Osteocyte (in vitro differentiated cells): ENCODE data around the gene NTNG1. TPM values are rescaled to one million over a fixed set of nuclear protein-coding genes. Genes with fewer than 3 reads are reported as not detected.

Experiments
- DNase-seq: peaks from one replicate; pipeline ENCODE4 v3.0.0; 2021; ENCODE audit warnings: mixed read lengths; ENCODE audit not compliant: unreplicated experiment; ENCODE audit errors: extremely low spot score
- H3K27ac Mint-ChIP-seq: one replicate; pipeline ENCODE4 v1.8.0; 2021; ENCODE audit warnings: mild to moderate bottlenecking, mixed read lengths; ENCODE audit not compliant: unreplicated experiment
- H3K27me3 Mint-ChIP-seq: one replicate; pipeline ENCODE4 v1.8.0; 2021; ENCODE audit warnings: mixed read lengths; ENCODE audit not compliant: unreplicated experiment
- H3K36me3 Mint-ChIP-seq: one replicate; pipeline ENCODE4 v1.8.0; 2021; ENCODE audit warnings: mixed read lengths; ENCODE audit not compliant: unreplicated experiment
- H3K4me1 Mint-ChIP-seq: one replicate; pipeline ENCODE4 v1.8.0; 2021; ENCODE audit warnings: mixed read lengths; ENCODE audit not compliant: unreplicated experiment
- H3K4me3 Mint-ChIP-seq: one replicate; pipeline ENCODE4 v1.8.0; 2021; ENCODE audit warnings: mild to moderate bottlenecking, moderate library complexity, mixed read lengths; ENCODE audit not compliant: unreplicated experiment
- H3K9me3 Mint-ChIP-seq: one replicate; pipeline ENCODE4 v1.8.0; 2021; ENCODE audit warnings: mixed read lengths; ENCODE audit not compliant: unreplicated experiment
- CTCF ChIP-seq: fragments of 200-600 bp; sonication (generic); IDR thresholded peaks from 2 replicates; pipeline ENCODE4 v1.5.0; 2021; ENCODE audit warnings: antibody characterized with exemption, mild to moderate bottlenecking, moderate library complexity
- total RNA-seq: library from RNA; stranded (reverse); gene quantifications from 2 replicates; pipeline ENCODE4 v1.2.1, GENCODE V29; 2021

The NTNG1 gene
- total RNA-seq, 1 donor from 2014 or later: not detected

- DNase-seq: no peak
- no peaks in the 10 kb centered on the region for H3K9me3 Mint-ChIP-seq
- H3K4me1 Mint-ChIP-seq: no peaks in the 10 kb centered on the region
- H3K36me3 Mint-ChIP-seq: no peaks in the 10 kb centered on the region
- no peak overlapping the region for H3K27ac Mint-ChIP-seq
- TF ChIP-seq CTCF: no peak
- peaks cover 3% of the 10 kb centered on the region for H3K27me3 Mint-ChIP-seq
- H3K4me3 Mint-ChIP-seq: no peak overlapping the region
These were observed 34.5 kb downstream of the NTNG1 start for GRCh38 chr1:107175102-107175909.

GRCh38 chr1:107181253-107181969, 40.6 kb downstream of the NTNG1 start:
- DNase-seq: no peak
- Mint-ChIP-seq H3K9me3 (no peaks in the 10 kb centered on the region), H3K36me3 (no peaks in the 10 kb centered on the region), H3K4me3 (no peak overlapping the region), H3K27ac (no peak overlapping the region), H3K4me1 (no peaks in the 10 kb centered on the region), H3K27me3 (no peaks in the 10 kb centered on the region)
- no peak for TF ChIP-seq CTCF

- no peak overlapping the region for H3K4me3 Mint-ChIP-seq
- no peak for DNase-seq
- no peaks in the 10 kb centered on the region for H3K9me3 Mint-ChIP-seq
- TF ChIP-seq CTCF: no peak
- no peaks in the 10 kb centered on the region for H3K4me1 Mint-ChIP-seq
- no peak overlapping the region for H3K27ac Mint-ChIP-seq
- no peaks in the 10 kb centered on the region for H3K27me3 Mint-ChIP-seq
- no peaks in the 10 kb centered on the region for H3K36me3 Mint-ChIP-seq
These were observed 42.2 kb downstream of the NTNG1 start for GRCh38 chr1:107183011-107183410.

GRCh38 chr1:107184888-107185287, 44.0 kb downstream of the NTNG1 start:
- no peak for TF ChIP-seq CTCF
- Mint-ChIP-seq H3K27ac (no peak overlapping the region), H3K4me1 (no peaks in the 10 kb centered on the region), H3K4me3 (no peak overlapping the region), H3K9me3 (peaks cover 1% of the 10 kb centered on the region), H3K36me3 (no peaks in the 10 kb centered on the region), H3K27me3 (no peaks in the 10 kb centered on the region)
- DNase-seq: no peak

- H3K4me1 Mint-ChIP-seq: no peaks in the 10 kb centered on the region
- DNase-seq: no peak
- no peaks in the 10 kb centered on the region for H3K36me3 Mint-ChIP-seq
- peaks cover 4% of the 10 kb centered on the region for H3K9me3 Mint-ChIP-seq
- H3K27ac Mint-ChIP-seq: no peak overlapping the region
- H3K27me3 Mint-ChIP-seq: no peaks in the 10 kb centered on the region
- no peak for TF ChIP-seq CTCF
- no peak overlapping the region for H3K4me3 Mint-ChIP-seq
These were observed 46.6 kb downstream of the NTNG1 start for GRCh38 chr1:107187399-107187798.
